ENCODE data around the gene FAM227B.

DNA sequence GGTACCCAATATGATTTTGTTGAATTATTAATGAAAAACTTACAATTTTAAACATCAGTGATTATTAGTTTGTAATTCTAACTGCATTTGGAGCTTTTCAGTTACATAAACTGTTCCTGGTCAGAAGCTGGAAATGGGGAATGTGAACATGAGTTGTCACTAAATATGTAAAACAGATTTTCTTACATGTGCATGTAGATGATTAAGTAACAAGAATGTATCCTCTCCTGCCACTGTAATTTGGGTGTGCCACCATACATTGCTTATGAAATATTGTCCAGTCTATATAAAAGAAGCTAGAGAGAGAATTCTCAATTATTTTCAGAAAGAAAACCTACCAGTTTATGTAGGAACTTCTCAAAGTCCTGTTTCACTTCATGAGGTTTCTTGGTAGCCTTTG is 289.2 kb downstream of the FAM227B start:
- TF ChIP-seq POLR2A (IDR thresholded peaks at IDR 0.05): no peak
- TF ChIP-seq, protein P1, sequence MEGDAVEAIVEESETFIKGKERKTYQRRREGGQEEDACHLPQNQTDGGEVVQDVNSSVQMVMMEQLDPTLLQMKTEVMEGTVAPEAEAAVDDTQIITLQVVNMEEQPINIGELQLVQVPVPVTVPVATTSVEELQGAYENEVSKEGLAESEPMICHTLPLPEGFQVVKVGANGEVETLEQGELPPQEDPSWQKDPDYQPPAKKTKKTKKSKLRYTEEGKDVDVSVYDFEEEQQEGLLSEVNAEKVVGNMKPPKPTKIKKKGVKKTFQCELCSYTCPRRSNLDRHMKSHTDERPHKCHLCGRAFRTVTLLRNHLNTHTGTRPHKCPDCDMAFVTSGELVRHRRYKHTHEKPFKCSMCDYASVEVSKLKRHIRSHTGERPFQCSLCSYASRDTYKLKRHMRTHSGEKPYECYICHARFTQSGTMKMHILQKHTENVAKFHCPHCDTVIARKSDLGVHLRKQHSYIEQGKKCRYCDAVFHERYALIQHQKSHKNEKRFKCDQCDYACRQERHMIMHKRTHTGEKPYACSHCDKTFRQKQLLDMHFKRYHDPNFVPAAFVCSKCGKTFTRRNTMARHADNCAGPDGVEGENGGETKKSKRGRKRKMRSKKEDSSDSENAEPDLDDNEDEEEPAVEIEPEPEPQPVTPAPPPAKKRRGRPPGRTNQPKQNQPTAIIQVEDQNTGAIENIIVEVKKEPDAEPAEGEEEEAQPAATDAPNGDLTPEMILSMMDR (IDR thresholded peaks at IDR 0.05): no peak

Measured in body of pancreas (tissue), 4 donors.